K562 (cell line): ENCODE measurements around the gene PTPN7. TPM values are rescaled to one million over a fixed set of nuclear protein-coding genes. Genes with fewer than 3 reads are reported as not detected.

Experiments
- KLF13 ChIP-seq: fragments of 450-650 bp; IDR thresholded peaks from 2 replicates; pipeline ENCODE4 v1.6.1; 2016; ENCODE audit warnings: missing genetic modification characterization, low read depth, mild to moderate bottlenecking, missing compliant biosample characterization, moderate library complexity, borderline replicate concordance
- MGA ChIP-seq: fragments of 450-650 bp; IDR thresholded peaks from 2 replicates; pipeline ENCODE4 v1.6.1; 2016; ENCODE audit warnings: mild to moderate bottlenecking, moderate library complexity
- NBN ChIP-seq: fragments of 450-650 bp; IDR thresholded peaks from 2 replicates; pipeline ENCODE4 v1.6.1; 2016; ENCODE audit warnings: low read depth, mild to moderate bottlenecking
- PURB ChIP-seq: sonication (generic); formaldehyde crosslinking; IDR thresholded peaks from 2 replicates; pipeline ENCODE4 v1.9.0; 2021; ENCODE audit warnings: low read depth, mild to moderate bottlenecking, missing genetic modification reagents
- SMARCA5 ChIP-seq: fragments of 450-650 bp; IDR thresholded peaks from 2 replicates; pipeline ENCODE4 v1.6.1; 2016
- XRCC3 ChIP-seq: fragments of 450-650 bp; IDR thresholded peaks from 2 replicates; pipeline ENCODE4 v1.6.1; 2017; ENCODE audit warnings: mild to moderate bottlenecking, moderate library complexity
- ZNF134 ChIP-seq: fragments of 250-450 bp; sonication (Bioruptor Pico); conservative IDR thresholded peaks from 2 replicates; pipeline ENCODE4 v1.4.0; 2020
- ZNF311 ChIP-seq: fragments of 250-450 bp; sonication (Bioruptor Pico); IDR thresholded peaks from 2 replicates; pipeline ENCODE4 v1.4.0; 2020; ENCODE audit warnings: mild to moderate bottlenecking, moderate library complexity
- ZNF583 ChIP-seq: fragments of 250-450 bp; sonication (Bioruptor Pico); IDR thresholded peaks from 2 replicates; pipeline ENCODE4 v1.4.0; 2020
- polyA plus RNA-seq, 8 experiments: library from polyadenylated mRNA; depleted of rRNA in 4 of 8; stranded (reverse) in 5 of 8; unstranded in 3 of 8; fragments of >200 nt; fragmentation: Nextera tagmentation in 2 of 8; fragmentation: Illumina TruSeq in 1 of 8; extraction: Ambion mirVana in 2 of 8; extraction: Trizol in 1 of 8; gene quantifications; 2 replicates each; pipeline versions ENCODE4 v1.2.1 to v1.2.3, GENCODE V29; 2011 to 2014; ENCODE audit warnings: inconsistent platforms in 1 of 8, missing spikeins in 1 of 8
- total RNA-seq, 7 experiments: library from RNA; depleted of rRNA in 6 of 7; stranded (reverse); fragments of >200 nt in 6 of 7; fragmentation: Illumina TruSeq in 2 of 7; extraction: Trizol in 2 of 7; gene quantifications; 2 replicates each; pipeline versions ENCODE4 v1.2.1 to v1.2.3, GENCODE V29; 2011 to 2021; ENCODE audit warnings: low replicate concordance in 1 of 7

Gene PTPN7
- total and polyA plus RNA-seq, 9 of the 15 experiments (the other 6 are each of a cell fraction or from before 2014, with no cell fraction given), result 18.7 to 144 (median 120) TPM

GRCh38 chr1:202159534-202160371 lies 649 bp downstream of the PTPN7 start (continued):
- peak; percentile 75 for TF ChIP-seq MGA
- peak; percentile 78 for TF ChIP-seq NBN
- peak; percentile 73 for TF ChIP-seq ZNF311 (CRISPR knock-in tag)
- TF ChIP-seq ZNF583, result peak; percentile 46; the same call in 1 of the 2 replicates
- TF ChIP-seq KLF13 (tag), result no peak
- peak; percentile 62; the same call in 1 of the 2 replicates for TF ChIP-seq SMARCA5
- 0 out of 2 replicates have a peak, but pooled peaks have one; percentile 32 for TF ChIP-seq ZNF134 (CRISPR knock-in tag)
- TF ChIP-seq XRCC3, result no peak
- TF ChIP-seq PURB, result no peak
